CD4-positive, alpha-beta T cell treated with Interleukin-21 for 1 hour (primary cell): ENCODE measurements around the gene LCE5A.
"Not testable (repeated sequence)": the region's sequence is repeated elsewhere in the genome, so short reads cannot be mapped to it uniquely, and the experiment has no call there.

Source experiments
- DNase-seq: peaks from one replicate; pipeline ENCODE4 v3.0.0-alpha.2; 2020

LCE5A gene

GRCh38 chr1:152510503-152510902 is at the start of gene LCE5A:
TSS of gene LCE5A (plus strand) at chr1:152510803. CDS start at chr1:152511535, 732 bp downstream.
- no peak for DNase-seq

GRCh38 chr1:152461544-152461943 is 49.1 kb upstream of the LCE5A start:
- DNase-seq, result peak; percentile 81

- no peak for DNase-seq
Measured at GRCh38 chr1:152462636-152463035, 48.0 kb upstream of the LCE5A start.

GRCh38 chr1:152466217-152466616 is 44.4 kb upstream of the LCE5A start:
- no peak for DNase-seq

- DNase-seq, result no peak
Measured at GRCh38 chr1:152473887-152474537, 36.6 kb upstream of the LCE5A start.

GRCh38 chr1:152479792-152480595 is 30.6 kb upstream of the LCE5A start:
- DNase-seq, result peak; percentile 78

GRCh38 chr1:152481869-152482664 is 28.5 kb upstream of the LCE5A start:
- DNase-seq, result no peak

- DNase-seq, result no peak
Measured at GRCh38 chr1:152486400-152487006, 24.1 kb upstream of the LCE5A start.

GRCh38 chr1:152487871-152488270 is 22.7 kb upstream of the LCE5A start:
- DNase-seq, result no peak

GRCh38 chr1:152491537-152491936 is 19.1 kb upstream of the LCE5A start:
- DNase-seq, result not testable (repeated sequence)

GRCh38 chr1:152495066-152495675 is 15.4 kb upstream of the LCE5A start:
- no peak for DNase-seq

GRCh38 chr1:152497273-152497672 is 13.3 kb upstream of the LCE5A start:
- no peak for DNase-seq

GRCh38 chr1:152501704-152502103 is 8.9 kb upstream of the LCE5A start:
- DNase-seq, result no peak

- no peak for DNase-seq
Measured at GRCh38 chr1:152502496-152503180, 8.0 kb upstream of the LCE5A start.

- no peak for DNase-seq
Measured at GRCh38 chr1:152505083-152505482, 5.5 kb upstream of the LCE5A start.

GRCh38 chr1:152506899-152507498 is 3.6 kb upstream of the LCE5A start:
- DNase-seq, result no peak

- no peak for DNase-seq
Measured at GRCh38 chr1:152511596-152511995, 993 bp downstream of the LCE5A start.

- DNase-seq, result no peak
Measured at GRCh38 chr1:152513081-152513480, 2.5 kb downstream of the LCE5A start.

- no peak for DNase-seq
Measured at GRCh38 chr1:152514715-152515433, 4.3 kb downstream of the LCE5A start.

- DNase-seq, result no peak
Measured at GRCh38 chr1:152515434-152515783, 4.8 kb downstream of the LCE5A start.

- DNase-seq, result no peak
Measured at GRCh38 chr1:152516082-152516481, 5.5 kb downstream of the LCE5A start.
